CD4-positive, alpha-beta T cell treated with Interleukin-12 subunit alpha and Interleukin-12 subunit beta, for 1 hour (primary cell): Measurements from ENCODE around the gene UGT1A7.

Experiments used
- DNase-seq: peaks from one replicate; pipeline ENCODE4 v3.0.0-alpha.2; 2020

The UGT1A7 gene

DNA sequence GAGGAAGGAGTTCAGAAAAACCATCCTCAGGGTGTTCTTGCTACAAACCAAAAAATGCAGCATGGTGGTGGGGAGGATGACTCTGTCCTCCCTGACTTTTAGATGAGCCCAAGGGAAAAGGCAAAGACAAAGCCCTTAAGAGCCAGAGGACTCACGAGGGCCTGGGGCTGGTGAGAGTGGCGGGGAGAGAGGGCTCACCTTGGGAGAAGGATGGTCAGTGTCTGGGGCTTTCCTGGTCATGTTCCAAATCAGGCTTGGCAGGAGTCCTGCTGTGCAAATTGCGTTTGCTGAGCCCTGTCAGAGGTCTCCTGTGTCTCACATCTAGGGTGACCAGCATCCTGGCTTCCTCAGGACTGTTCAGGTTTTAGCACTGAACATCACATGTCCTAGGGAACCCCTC, 83.1 kb downstream of the UGT1A7 start:
- DNase-seq, result no peak

GRCh38 chr2:233766416-233766815, 84.7 kb downstream of the UGT1A7 start:
- no peak for DNase-seq

DNA sequence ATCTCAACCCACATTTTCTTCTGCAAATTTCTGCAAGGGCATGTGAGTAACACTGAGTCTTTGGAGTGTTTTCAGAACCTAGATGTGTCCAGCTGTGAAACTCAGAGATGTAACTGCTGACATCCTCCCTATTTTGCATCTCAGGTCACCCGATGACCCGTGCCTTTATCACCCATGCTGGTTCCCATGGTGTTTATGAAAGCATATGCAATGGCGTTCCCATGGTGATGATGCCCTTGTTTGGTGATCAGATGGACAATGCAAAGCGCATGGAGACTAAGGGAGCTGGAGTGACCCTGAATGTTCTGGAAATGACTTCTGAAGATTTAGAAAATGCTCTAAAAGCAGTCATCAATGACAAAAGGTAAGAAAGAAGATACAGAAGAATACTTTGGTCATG, 86.4 kb downstream of the UGT1A7 start:
- DNase-seq, result no peak

GRCh38 chr2:233769260-233769659, 87.6 kb downstream of the UGT1A7 start:
- no peak for DNase-seq

DNA sequence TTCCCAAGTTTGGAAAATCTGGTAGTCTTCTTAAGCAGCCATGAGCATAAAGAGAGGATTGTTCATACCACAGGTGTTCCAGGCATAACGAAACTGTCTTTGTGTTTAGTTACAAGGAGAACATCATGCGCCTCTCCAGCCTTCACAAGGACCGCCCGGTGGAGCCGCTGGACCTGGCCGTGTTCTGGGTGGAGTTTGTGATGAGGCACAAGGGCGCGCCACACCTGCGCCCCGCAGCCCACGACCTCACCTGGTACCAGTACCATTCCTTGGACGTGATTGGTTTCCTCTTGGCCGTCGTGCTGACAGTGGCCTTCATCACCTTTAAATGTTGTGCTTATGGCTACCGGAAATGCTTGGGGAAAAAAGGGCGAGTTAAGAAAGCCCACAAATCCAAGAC, 90.5 kb downstream of the UGT1A7 start:
- no peak for DNase-seq

DNA sequence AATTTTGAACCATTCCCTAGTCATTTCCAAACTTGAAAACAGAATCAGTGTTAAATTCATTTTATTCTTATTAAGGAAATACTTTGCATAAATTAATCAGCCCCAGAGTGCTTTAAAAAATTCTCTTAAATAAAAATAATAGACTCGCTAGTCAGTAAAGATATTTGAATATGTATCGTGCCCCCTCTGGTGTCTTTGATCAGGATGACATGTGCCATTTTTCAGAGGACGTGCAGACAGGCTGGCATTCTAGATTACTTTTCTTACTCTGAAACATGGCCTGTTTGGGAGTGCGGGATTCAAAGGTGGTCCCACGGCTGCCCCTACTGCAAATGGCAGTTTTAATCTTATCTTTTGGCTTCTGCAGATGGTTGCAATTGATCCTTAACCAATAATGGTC, 90.9 kb downstream of the UGT1A7 start:
- DNase-seq, result no peak

- DNase-seq, result no peak
Observed at GRCh38 chr2:233773854-233774253, 92.2 kb downstream of the UGT1A7 start.

DNA sequence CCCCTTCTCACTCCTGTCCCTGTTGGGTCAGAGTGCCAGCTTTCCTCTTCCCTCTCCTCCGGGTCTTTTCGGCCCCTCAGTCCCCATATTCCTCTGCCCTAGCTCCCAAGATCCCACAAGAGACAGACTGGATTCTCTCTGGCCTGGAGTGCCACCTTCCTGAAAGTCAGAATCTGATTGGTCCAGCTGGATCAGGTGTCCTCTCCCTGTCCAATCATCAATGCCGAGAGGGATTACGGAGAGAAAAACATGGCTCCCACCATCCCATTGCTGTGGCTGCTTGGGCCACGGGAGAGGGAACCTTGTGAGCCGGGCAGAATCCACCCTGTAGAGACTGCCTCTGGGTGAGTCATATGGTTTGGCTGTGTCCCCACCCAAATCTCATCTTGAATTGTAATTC, 93.7 kb downstream of the UGT1A7 start:
- DNase-seq, result no peak

GRCh38 chr2:233778030-233778429, 96.3 kb downstream of the UGT1A7 start, which contains the start of gene MROH2A:
TSS of gene MROH2A (plus strand) at chr2:233778330. CDS start at chr2:233779359, 1,029 bp downstream.
- no peak for DNase-seq

DNA sequence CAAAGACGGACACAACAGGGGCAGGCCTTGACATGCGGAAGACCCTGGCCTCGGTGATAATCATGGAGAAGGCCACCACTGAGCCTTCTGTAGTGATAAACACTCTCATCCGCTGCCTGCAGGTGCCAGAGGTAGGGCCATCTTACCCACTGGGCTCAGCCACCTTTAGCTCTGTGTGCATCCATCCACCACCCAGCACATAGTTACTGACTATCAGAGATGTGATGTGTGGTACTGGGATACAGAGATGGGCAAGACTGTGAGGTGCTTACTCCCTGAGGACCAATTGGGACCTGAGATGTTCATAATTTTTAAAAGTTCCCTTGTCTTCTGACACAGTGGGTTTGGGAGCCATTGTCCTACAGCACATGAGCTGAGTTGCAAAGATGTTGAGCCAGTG, 98.0 kb downstream of the UGT1A7 start:
- no peak for DNase-seq

DNA sequence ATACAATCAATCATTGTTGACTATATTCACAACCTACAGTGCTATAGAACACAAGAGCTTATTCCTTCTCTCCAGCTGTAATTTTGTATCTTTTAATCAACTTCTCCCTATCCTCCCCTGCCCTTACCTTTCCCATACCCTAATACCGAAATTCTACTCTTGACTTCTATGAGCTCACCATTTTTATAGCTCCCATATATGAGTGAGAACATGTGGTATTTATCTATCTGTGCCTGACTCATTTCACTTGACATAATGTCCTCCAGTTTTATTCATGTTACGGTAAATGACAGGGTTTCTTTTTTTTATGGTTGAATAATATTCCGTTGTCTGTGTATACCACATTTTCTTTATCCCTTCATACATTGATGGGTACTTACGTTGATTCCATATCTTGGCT, 99.1 kb downstream of the UGT1A7 start:
- DNase-seq, result no peak

GRCh38 chr2:233789554-233789953, 107.9 kb downstream of the UGT1A7 start:
- DNase-seq, result no peak

GRCh38 chr2:233791151-233791882, 109.6 kb downstream of the UGT1A7 start:
- no peak for DNase-seq

GRCh38 chr2:233791883-233792329, 110.2 kb downstream of the UGT1A7 start:
- DNase-seq, result no peak

GRCh38 chr2:233792720-233793119, 111.0 kb downstream of the UGT1A7 start:
- DNase-seq, result no peak

DNA sequence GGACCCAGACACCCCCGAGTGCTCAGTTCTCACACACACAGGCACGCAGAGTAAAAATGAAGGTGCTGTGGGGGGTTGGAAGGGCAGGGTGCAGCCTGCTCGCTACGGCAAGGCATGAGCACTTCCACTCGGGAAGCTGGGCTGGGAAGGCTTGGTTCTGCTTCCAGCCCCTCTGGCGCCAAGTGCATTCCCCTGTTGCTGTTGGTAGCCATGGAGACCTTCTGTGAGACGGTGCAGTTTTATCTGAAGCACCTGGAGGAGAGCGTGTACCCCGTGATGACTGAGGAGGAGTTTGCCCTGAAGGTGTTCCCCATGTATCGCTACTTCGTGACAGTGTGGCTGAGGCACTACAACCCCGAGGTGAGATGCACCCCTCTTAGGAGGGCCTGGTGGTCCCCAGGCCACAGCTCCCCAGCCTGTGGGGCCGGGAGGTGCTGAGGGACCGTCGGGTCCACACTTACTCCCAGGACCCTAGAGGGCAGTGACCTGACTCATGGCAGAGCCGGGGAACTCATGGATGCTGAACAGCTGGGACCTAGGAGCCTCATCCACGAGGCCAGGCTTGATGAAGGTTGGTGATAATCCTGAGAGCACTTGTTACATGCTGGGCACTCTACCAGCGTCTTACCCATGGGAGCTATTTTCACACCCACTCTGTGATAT, 111.9 kb downstream of the UGT1A7 start:
- DNase-seq, result no peak

DNA sequence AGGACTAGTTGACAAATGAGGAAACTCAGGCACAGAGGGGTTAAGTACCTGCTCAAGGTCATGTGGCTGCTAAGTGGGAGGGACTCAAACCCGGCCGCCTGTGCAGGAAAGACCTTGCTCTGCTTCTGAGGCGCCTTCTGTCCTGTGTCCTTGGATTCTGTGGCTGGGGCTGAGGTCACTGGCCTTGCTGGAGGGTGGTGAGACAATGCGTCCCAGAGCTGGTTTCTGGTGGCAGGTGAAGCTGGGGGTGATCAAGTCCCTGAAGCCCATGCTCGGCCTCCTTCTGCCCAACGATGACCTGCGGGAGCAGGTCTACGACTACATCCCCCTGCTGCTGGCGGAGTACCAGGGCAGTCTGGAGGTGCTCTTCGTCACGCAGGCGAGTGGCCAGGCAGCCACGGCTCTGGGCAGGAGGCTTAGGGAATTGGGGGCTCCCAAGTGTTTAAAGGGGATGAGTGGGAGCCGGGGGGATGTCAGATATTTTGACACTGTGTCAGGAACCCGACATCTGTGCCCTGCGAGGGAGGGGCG, 112.5 kb downstream of the UGT1A7 start:
- DNase-seq, result no peak

- no peak for DNase-seq
Observed at GRCh38 chr2:233795735-233796171, 114.1 kb downstream of the UGT1A7 start.

GRCh38 chr2:233796254-233796653, 114.6 kb downstream of the UGT1A7 start:
- no peak for DNase-seq

- no peak for DNase-seq
Observed at GRCh38 chr2:233798335-233799086, 116.8 kb downstream of the UGT1A7 start.

DNA sequence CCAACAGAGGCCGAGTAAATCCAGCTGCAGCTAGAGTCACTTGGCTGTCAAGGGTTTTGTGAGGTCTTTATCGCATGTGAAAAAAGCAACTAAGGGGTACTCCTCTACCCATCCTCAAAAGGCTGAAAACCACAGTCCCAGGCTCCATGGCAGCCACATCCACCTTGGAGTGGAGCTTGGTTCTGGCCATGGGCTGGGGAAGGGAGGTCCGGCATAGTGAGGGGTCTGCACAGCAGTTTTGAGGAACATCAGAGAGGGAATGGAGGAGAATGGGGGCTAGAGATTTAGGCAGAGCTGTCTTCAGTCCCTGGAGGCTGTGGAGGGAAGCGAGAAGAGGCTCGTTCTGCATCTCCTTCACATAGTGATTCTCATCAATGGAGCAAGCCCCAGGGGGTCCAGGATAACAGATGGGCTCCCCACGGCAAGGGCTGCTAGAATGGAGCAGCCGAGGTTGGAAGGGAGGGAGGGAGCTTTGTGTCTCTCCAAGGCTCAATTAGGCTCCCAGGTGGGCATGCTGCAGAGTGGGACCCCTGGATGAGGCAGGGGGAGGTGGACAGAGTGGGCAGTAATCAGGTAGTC, 117.5 kb downstream of the UGT1A7 start:
- DNase-seq, result no peak

DNA sequence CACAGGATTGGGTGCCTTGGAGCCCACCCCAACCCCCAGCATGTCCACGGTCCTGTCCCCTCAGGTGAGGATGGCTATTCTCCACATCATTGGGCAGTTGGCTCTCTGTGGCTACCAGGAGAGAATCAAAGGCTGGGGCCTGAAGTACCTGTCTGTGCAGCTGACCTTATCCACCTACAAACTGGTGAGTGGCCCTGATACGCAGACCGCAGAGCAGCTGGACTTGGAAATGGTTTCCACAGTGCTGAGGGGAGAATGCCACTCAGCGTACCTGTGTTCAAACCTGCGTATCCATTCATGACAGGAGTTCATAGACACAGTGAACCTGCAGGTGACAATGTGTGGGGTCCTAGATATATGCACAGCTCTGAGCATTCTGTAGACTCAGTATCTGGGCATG, 118.0 kb downstream of the UGT1A7 start:
- DNase-seq, result no peak

DNA sequence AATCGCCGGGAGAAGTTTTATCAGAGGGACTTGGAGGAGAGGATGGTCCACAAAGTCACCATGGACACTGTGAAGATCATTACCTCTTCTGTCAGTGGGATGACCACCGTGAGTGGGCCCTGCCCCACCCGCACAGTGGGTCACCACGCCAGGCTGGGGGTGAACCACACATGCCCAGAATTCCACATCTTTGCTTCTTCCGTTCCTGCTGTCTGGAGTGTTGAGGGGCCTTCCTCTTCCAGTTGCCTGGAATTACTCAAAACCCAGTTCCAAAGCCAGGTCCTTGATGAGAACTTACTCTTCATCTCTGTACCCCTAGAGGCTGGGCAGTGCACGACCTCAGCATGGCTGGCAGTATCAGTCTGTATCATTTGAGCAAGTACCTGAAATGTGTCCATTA, 118.5 kb downstream of the UGT1A7 start:
- no peak for DNase-seq
